Measurements from ENCODE around the gene FAM120A. TPM values are rescaled to one million over a fixed set of nuclear protein-coding genes. Genes with fewer than 3 reads are reported as not detected.

FAM120A gene
- total RNA-seq, 1 experiment from 2014 or later: 89.6 TPM

DNA sequence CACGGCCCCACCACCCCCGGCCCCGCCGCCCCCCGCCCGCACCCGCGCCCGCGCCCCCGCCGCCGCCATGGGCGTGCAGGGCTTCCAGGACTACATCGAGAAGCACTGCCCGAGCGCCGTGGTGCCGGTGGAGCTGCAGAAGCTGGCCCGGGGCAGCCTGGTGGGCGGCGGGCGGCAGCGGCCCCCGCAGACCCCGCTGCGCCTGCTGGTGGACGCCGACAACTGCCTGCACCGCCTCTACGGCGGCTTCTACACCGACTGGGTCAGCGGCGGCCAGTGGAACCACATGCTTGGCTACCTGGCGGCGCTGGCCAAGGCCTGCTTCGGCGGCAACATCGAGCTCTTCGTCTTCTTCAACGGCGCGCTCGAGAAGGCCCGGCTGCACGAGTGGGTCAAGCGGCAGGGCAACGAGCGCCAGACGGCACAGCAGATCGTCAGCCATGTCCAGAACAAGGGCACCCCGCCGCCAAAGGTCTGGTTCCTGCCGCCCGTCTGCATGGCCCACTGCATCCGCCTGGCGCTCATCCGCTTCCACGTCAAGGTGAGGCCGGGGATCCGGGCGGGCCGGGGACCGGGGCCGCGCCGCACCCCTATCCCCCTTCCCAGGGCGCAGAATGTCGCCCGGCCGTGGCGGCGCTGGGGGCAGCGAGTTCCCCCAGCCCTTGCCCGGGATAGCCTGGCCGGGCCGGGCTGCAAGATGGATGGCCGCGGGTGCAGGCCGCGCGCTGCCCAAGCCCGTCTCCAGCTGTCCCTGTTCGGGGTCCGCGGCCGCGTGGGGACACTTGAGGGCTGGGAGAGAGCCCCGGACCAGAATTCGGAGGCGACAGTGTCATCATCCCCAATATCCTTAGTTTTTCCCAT, 594 bp downstream of the FAM120A start:
- no peak overlapping the region for H2AFZ ChIP-seq (ENCODE audit: low read length)

GRCh38 chr9:93452710-93453046, 1.2 kb downstream of the FAM120A start:
- ChIA-PET CTCF (no interaction called here), POLR2A (ENCODE audit: unreplicated experiment) (no interaction called here)
- Histone ChIP-seq H3F3A (ENCODE audit: low read length, unreplicated experiment) (no peaks in the 10 kb centered on the region), H4K20me1 (ENCODE audit: low read length) (peaks cover 30% of the 10 kb centered on the region), H2AFZ (ENCODE audit: low read length) (no peak overlapping the region), H3K4me2 (ENCODE audit: low read length) (peak overlapping the region; percentile 85), H3K27me3 (ENCODE audit: low read length) (no peaks in the 10 kb centered on the region), H3K9ac (ENCODE audit: low read length) (peak overlapping the region; percentile 94), H3K9me2 (replicated peaks; ENCODE audit: low read length) (no peaks in the 10 kb centered on the region), H3K79me2 (ENCODE audit: low read length) (peaks cover 77% of the 10 kb centered on the region), H3K36me3 (ENCODE audit: low read depth, low read length) (peaks cover 4% of the 10 kb centered on the region), H3K4me3 (ENCODE audit: low read length) (peak overlapping the region; percentile 82), H3K4me1 (ENCODE audit: insufficient read depth, low read length) (peaks cover 19% of the 10 kb centered on the region), H3K27ac (ENCODE audit: low read length) (peak overlapping the region; percentile 58; the same call in 1 of the 2 replicates), H3K9me3 (ENCODE audit: low read length) (no peaks in the 10 kb centered on the region)
- ATAC-seq: no peak
- no peak for TF ChIP-seq EZH2phosphoT487 (IDR thresholded peaks at IDR 0.05; ENCODE audit: borderline replicate concordance, low read length)
- no peak for TF ChIP-seq EZH2 (IDR thresholded peaks at IDR 0.05; ENCODE audit: low read length, unreplicated experiment)
- no peak for TF ChIP-seq CTCF (conservative IDR thresholded peaks at IDR 0.05; ENCODE audit: low read depth, low read length)
- no TSS peak for BruUV-seq (replicated peaks)
- DNase-seq: peak; percentile 6
- intact Hi-C loops (cut with micrococcal nuclease): no loop called here

More for the DNA sequence above, 594 bp downstream of the FAM120A start:
- Histone ChIP-seq H3K27me3 (ENCODE audit: low read length) (no peaks in the 10 kb centered on the region), H3K9me2 (replicated peaks; ENCODE audit: low read length) (no peaks in the 10 kb centered on the region), H3K4me2 (ENCODE audit: low read length) (peak overlapping the region; percentile 85), H3K79me2 (ENCODE audit: low read length) (peaks cover 71% of the 10 kb centered on the region), H3K9me3 (ENCODE audit: low read length) (no peaks in the 10 kb centered on the region), H3K4me1 (ENCODE audit: insufficient read depth, low read length) (peaks cover 19% of the 10 kb centered on the region), H3K27ac (ENCODE audit: low read length) (peak overlapping the region; percentile 58), H3F3A (ENCODE audit: low read length, unreplicated experiment) (no peaks in the 10 kb centered on the region), H4K20me1 (ENCODE audit: low read length) (peaks cover 30% of the 10 kb centered on the region), H3K9ac (ENCODE audit: low read length) (peak overlapping the region; percentile 94), H3K36me3 (ENCODE audit: low read depth, low read length) (peaks cover 6% of the 10 kb centered on the region), H3K4me3 (ENCODE audit: low read length) (peak overlapping the region; percentile 82)
- DNase-seq (peak; percentile 16), ATAC-seq (peak; percentile 25)
- TF ChIP-seq EZH2phosphoT487 (IDR thresholded peaks at IDR 0.05; ENCODE audit: borderline replicate concordance, low read length) (no peak), CTCF (conservative IDR thresholded peaks at IDR 0.05; ENCODE audit: low read depth, low read length) (no peak), EZH2 (IDR thresholded peaks at IDR 0.05; ENCODE audit: low read length, unreplicated experiment) (no peak)
- intact Hi-C loops (cut with micrococcal nuclease): loop anchor here (1.0 to 2.0 kb wide), 2 partner anchors 114 to 139 kb away; no protein-coding TSS in a partner anchor
- POLR2A ChIA-PET (ENCODE audit: unreplicated experiment): no interaction called here
- CTCF ChIA-PET: interaction anchor here (0.6 kb wide), 1 partner anchor 781 kb away, joined by 4 read pairs; no protein-coding TSS in a partner anchor
- no TSS peak for BruUV-seq (replicated peaks)

Data from PC-3 (cell line).